Gastroesophageal sphincter (tissue), 3 donors: ENCODE data around the gene PCBD1.

ENCODE experiments used
- EP300 ChIP-seq: sonication (generic); formaldehyde crosslinking; IDR thresholded peaks from one replicate; pipeline ENCODE4 v1.6.1; 2017; ENCODE audit warnings: antibody characterized with exemption, mild to moderate bottlenecking
- POLR2AphosphoS5 ChIP-seq: sonication (generic); formaldehyde crosslinking; IDR thresholded peaks from one replicate; pipeline ENCODE4 v1.6.1; 2017; ENCODE audit warnings: antibody characterized with exemption
- TF ChIP-seq, protein P1 (sequence below), 4 experiments: fragments of 200-600 bp in 2 of 4; fragments of 450-650 bp in 2 of 4; sonication (generic) in 1 of 4; IDR thresholded peaks; one replicate each; pipeline ENCODE4 v1.5.1; 2017 to 2019; ENCODE audit warnings: antibody characterized with exemption in 4 of 4, mild to moderate bottlenecking in 2 of 4, moderate library complexity in 2 of 4

DNA sequence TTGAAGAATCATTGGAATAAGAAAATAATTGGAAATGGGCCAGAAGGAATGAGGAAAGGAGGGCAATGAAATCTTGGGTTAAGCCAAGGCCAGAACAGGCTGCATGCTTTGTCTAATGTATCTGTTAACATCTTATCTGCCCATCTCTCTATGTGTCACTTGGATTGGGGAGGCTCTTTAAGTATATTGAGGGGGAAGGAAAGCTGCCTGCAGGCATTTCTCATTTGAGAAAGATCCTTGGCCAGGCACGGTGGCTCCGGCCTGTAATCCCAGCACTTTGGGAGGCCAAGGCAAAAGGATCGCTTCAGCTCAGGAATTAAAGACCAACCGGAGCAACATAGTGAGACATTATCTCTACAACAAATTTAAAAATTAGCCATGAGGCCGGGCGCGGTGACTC is 14.3 kb downstream of the PCBD1 start:
- TF ChIP-seq, protein P1, sequence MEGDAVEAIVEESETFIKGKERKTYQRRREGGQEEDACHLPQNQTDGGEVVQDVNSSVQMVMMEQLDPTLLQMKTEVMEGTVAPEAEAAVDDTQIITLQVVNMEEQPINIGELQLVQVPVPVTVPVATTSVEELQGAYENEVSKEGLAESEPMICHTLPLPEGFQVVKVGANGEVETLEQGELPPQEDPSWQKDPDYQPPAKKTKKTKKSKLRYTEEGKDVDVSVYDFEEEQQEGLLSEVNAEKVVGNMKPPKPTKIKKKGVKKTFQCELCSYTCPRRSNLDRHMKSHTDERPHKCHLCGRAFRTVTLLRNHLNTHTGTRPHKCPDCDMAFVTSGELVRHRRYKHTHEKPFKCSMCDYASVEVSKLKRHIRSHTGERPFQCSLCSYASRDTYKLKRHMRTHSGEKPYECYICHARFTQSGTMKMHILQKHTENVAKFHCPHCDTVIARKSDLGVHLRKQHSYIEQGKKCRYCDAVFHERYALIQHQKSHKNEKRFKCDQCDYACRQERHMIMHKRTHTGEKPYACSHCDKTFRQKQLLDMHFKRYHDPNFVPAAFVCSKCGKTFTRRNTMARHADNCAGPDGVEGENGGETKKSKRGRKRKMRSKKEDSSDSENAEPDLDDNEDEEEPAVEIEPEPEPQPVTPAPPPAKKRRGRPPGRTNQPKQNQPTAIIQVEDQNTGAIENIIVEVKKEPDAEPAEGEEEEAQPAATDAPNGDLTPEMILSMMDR (IDR thresholded peaks at IDR 0.05) = no peak
- TF ChIP-seq POLR2AphosphoS5 = no peak
- no peak for TF ChIP-seq EP300
